ENCODE data around the gene INTS7. TPM values are rescaled to one million over a fixed set of nuclear protein-coding genes. Genes with fewer than 3 reads are reported as not detected.
"Not testable (repeated sequence)": the region's sequence is repeated elsewhere in the genome, so short reads cannot be mapped to it uniquely, and the experiment has no call there.

The INTS7 gene
- total RNA-seq, 1 donor from 2014 or later: 8.9 TPM

- TF ChIP-seq CTCF (IDR thresholded peaks at IDR 0.05; ENCODE audit: unreplicated experiment): no peak
- no peak overlapping the region for H3K4me3 Mint-ChIP-seq (ENCODE audit: unreplicated experiment)
- no peak overlapping the region for H3K27ac Mint-ChIP-seq (ENCODE audit: unreplicated experiment)
- no peaks in the 10 kb centered on the region for H3K27me3 Mint-ChIP-seq (ENCODE audit: unreplicated experiment)
- H3K36me3 Mint-ChIP-seq (ENCODE audit: low read depth, unreplicated experiment): no peaks in the 10 kb centered on the region
- H3K4me1 Mint-ChIP-seq (ENCODE audit: unreplicated experiment): no peaks in the 10 kb centered on the region
- DNase-seq (ENCODE audit: low spot score): no peak
- no peaks in the 10 kb centered on the region for H3K9me3 Mint-ChIP-seq (ENCODE audit: unreplicated experiment)
Measured at GRCh38 chr1:211942583-211942982, 92.8 kb downstream of the INTS7 start.

DNA sequence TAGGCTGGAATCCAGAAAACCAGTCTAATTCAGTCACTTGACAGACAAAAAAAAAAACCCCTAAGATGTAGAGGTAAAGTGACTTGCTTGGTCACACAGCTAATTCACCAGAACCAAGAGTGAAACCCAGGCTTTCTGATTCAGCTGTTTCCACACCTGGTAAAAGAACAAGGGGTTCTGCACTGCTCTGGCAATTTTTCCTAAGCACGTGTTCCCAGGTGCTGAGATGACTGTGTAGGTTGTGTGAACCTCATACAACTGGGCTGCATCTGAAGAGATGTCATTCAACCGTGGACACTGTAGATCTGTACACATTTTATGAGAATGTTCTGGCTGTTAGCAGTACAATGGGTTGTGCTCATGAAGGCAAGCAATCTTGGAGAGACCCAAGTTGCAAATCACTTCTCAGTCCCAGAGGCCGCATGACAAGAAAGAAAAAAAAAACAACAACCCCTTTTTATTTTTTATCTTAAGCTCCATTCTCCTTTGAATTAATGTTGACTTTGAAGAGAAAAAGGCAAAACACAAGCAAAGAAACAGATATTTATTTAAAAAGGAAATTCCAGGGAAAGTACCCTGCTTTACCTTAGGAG is 95.4 kb downstream of the INTS7 start:
- no peak for DNase-seq (ENCODE audit: low spot score)
- no peaks in the 10 kb centered on the region for H3K36me3 Mint-ChIP-seq (ENCODE audit: low read depth, unreplicated experiment)
- H3K9me3 Mint-ChIP-seq (ENCODE audit: unreplicated experiment): no peaks in the 10 kb centered on the region
- peaks cover 5% of the 10 kb centered on the region for H3K4me1 Mint-ChIP-seq (ENCODE audit: unreplicated experiment)
- TF ChIP-seq CTCF (IDR thresholded peaks at IDR 0.05; ENCODE audit: unreplicated experiment): no peak
- no peak overlapping the region for H3K4me3 Mint-ChIP-seq (ENCODE audit: unreplicated experiment)
- no peak overlapping the region for H3K27ac Mint-ChIP-seq (ENCODE audit: unreplicated experiment)
- no peaks in the 10 kb centered on the region for H3K27me3 Mint-ChIP-seq (ENCODE audit: unreplicated experiment)

DNA sequence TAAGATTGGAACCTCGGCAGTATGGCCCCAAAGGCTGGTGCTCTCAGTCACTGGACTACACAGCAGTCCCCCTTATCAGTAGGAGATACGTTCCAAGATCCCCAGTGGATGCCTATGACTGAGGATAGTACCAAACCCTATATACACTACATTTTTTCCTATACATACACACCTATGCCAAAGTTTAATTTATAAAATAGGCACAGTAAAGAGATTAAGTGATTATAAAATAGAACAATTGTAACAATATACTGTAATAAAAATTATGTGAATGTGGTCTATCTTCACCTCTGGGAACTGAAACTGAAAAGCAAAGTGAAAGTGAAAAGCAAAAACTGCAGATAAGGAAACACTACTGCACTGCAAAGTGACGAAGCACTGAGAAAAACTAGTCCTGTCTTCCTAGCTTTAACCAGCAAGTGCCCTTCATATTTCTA is 96.8 kb downstream of the INTS7 start:
- H3K4me1 Mint-ChIP-seq (ENCODE audit: unreplicated experiment): peaks cover 8% of the 10 kb centered on the region
- no peaks in the 10 kb centered on the region for H3K9me3 Mint-ChIP-seq (ENCODE audit: unreplicated experiment)
- no peaks in the 10 kb centered on the region for H3K27me3 Mint-ChIP-seq (ENCODE audit: unreplicated experiment)
- no peak overlapping the region for H3K27ac Mint-ChIP-seq (ENCODE audit: unreplicated experiment)
- H3K36me3 Mint-ChIP-seq (ENCODE audit: low read depth, unreplicated experiment): no peaks in the 10 kb centered on the region
- H3K4me3 Mint-ChIP-seq (ENCODE audit: unreplicated experiment): no peak overlapping the region
- no peak for TF ChIP-seq CTCF (IDR thresholded peaks at IDR 0.05; ENCODE audit: unreplicated experiment)
- DNase-seq (ENCODE audit: low spot score): no peak

GRCh38 chr1:211937422-211937821 is 97.9 kb downstream of the INTS7 start:
- not testable (repeated sequence) for H3K36me3 Mint-ChIP-seq (ENCODE audit: low read depth, unreplicated experiment); DNase-seq (ENCODE audit: low spot score); H3K27ac Mint-ChIP-seq (ENCODE audit: unreplicated experiment); H3K27me3 Mint-ChIP-seq (ENCODE audit: unreplicated experiment); H3K4me3 Mint-ChIP-seq (ENCODE audit: unreplicated experiment); H3K9me3 Mint-ChIP-seq (ENCODE audit: unreplicated experiment)
- H3K4me1 Mint-ChIP-seq (ENCODE audit: unreplicated experiment): peaks cover 18% of the 10 kb centered on the region

GRCh38 chr1:211935448-211935970 is 99.8 kb downstream of the INTS7 start:
- Mint-ChIP-seq H3K4me1 (ENCODE audit: unreplicated experiment) (peaks cover 20% of the 10 kb centered on the region), H3K27me3 (ENCODE audit: unreplicated experiment) (no peaks in the 10 kb centered on the region), H3K9me3 (ENCODE audit: unreplicated experiment) (no peaks in the 10 kb centered on the region), H3K36me3 (ENCODE audit: low read depth, unreplicated experiment) (no peaks in the 10 kb centered on the region), H3K4me3 (ENCODE audit: unreplicated experiment) (no peak overlapping the region), H3K27ac (ENCODE audit: unreplicated experiment) (no peak overlapping the region)
- no peak for TF ChIP-seq CTCF (IDR thresholded peaks at IDR 0.05; ENCODE audit: unreplicated experiment)
- no peak for DNase-seq (ENCODE audit: low spot score)

Data from endothelial cell (in vitro differentiated cells).